DMS153 treated with DMSO at 0.1 percent for 48 hours (cell line): Measurements from ENCODE around the gene ZBED6.

ENCODE experiments used
- DNase-seq: peaks from one replicate; lab custom pipeline; 2025; ENCODE audit not compliant: unreplicated experiment; lab: John Stamatoyannopoulos, UW

Gene ZBED6

DNA sequence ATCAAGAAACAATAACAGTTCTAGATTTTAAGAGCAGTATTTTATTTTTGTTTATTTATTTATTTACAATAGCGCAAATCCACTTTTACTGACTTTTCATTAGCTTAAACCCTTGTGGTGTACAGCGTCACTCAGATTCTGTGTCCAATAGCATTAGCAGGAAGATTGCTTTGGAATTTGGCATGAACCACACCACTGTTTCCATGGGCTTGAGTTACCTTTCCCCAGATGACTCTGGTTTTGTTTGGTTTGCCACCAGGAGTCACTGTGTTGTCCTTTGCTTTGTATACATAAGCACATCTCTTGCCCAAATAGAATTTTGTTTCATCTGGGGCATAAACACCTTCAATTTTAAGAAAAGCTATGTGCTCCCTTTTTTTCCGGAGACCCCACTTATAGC is 40.1 kb downstream of the ZBED6 start:
- no peak for DNase-seq

DNA sequence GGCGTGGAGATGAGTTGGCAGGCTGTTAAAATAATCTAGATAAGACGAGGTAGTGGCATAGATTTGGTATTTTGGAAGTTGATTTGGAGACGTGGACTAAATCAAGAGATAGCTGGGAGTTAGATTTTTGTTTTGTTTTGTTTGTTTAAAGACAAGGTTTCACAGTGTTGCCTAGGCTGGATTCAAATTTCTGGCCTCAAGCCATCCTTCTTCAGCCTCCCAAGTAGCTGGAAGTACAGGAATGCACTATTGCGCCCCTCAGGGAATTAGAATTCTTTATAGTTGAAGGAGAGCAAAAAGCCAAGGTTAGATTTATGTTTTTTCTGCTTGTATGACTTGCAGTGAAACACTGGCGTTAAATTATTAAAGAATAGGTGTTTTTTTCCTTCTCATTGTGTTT is 43.7 kb downstream of the ZBED6 start:
- no peak for DNase-seq

DNA sequence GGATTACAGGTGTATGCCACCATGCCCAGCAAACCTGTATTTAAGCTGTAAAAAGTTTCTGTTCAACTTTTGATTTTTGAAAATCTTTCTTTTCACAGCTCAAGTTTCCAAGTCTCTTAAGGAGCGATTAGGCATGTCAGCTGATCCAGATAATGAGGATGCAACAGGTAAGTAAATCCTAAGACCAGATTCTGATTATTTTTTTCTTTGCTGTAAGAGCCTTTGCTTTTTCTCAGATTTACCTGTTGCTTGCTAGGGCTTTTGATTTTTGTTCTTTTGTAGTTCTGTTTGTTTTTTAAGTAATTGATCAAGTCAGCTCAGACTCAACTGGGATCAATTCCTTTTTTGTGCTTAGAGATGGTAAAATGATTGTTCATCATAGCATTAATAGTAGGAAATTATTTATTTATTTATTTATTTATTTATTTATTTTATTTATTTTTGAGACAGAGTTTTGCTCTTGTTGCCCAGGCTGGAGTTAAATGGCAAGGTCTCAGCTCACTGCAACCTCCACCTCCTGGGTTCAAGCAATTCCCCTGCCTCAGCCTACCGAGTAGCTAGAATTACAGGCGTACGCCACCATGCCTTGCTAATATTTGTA is 44.9 kb downstream of the ZBED6 start:
- no peak for DNase-seq

DNA sequence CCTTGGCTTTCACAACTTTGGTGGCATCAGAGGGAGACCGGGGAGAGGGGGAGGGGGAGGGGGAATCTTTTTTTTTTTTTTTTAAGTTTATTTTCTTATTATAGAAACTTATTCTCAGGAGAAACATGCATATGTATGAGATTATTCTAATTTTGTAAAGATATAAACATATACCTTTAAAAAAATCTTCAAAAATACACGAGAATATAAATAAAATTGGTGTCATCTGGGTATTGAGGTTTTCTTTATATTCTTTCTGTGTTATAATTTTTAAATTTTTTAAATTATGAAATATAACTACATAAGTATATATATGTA is 47.1 kb downstream of the ZBED6 start:
- no peak for DNase-seq

DNA sequence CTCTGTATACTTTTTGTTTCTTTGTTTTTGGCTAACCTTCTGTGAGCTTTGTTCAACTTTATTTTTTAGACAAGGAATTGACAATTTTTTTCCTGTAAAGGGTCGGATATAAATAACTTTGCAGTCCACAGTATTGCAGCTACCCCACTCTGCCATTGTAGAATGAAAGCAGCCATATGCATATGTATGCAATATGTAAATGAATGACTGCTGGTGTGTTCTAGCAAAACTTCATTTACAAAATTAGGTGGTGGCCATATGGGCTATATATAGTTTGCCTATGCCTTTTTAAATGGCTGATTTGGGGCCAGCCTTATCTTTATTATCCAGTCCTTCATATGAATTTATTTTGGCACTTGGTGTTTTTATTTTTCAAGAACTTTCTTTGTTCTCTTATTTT is 48.0 kb downstream of the ZBED6 start:
- no peak for DNase-seq
